ENCODE data around the gene TXNL1. TPM values are rescaled to one million over a fixed set of nuclear protein-coding genes. Genes with fewer than 3 reads are reported as not detected.

The TXNL1 gene
- 25.9 and 44.6 TPM in 2 replicates for total RNA-seq

GRCh38 chr18:56638232-56639103, at the start of gene TXNL1:
TSS of gene TXNL1 (minus strand) at chr18:56638592. CDS start at chr18:56638440, 152 bp downstream.

GRCh38 chr18:56650944-56651770, 12.8 kb upstream of the TXNL1 start, which contains the start of gene WDR7:
TSS of gene WDR7 (plus strand) at chr18:56651359. CDS start at chr18:56672516, 21,157 bp downstream.

Other genes starting within 250 kb of the TXNL1 start
- 32.1 and 32.4 TPM in 2 replicates for gene WDR7, start 12.8 kb upstream of the TXNL1 start, total RNA-seq

All from dermis lymphatic vessel endothelial cell (primary cell).